ENCODE results near the gene MID1. TPM values are rescaled to one million over a fixed set of nuclear protein-coding genes. Genes with fewer than 3 reads are reported as not detected.

The MID1 gene
- total and polyA plus RNA-seq, 2 experiments from 2014 or later, result 34.6 to 63.9 TPM

GRCh38 chrX:10538831-10539230 is 81.6 kb downstream of the MID1 start:
- H3K4me1 ChIP-seq (ENCODE audit: low read depth), result no peaks in the 10 kb centered on the region
- H3K27me3 ChIP-seq, result no peaks in the 10 kb centered on the region
- TF ChIP-seq, protein P1, sequence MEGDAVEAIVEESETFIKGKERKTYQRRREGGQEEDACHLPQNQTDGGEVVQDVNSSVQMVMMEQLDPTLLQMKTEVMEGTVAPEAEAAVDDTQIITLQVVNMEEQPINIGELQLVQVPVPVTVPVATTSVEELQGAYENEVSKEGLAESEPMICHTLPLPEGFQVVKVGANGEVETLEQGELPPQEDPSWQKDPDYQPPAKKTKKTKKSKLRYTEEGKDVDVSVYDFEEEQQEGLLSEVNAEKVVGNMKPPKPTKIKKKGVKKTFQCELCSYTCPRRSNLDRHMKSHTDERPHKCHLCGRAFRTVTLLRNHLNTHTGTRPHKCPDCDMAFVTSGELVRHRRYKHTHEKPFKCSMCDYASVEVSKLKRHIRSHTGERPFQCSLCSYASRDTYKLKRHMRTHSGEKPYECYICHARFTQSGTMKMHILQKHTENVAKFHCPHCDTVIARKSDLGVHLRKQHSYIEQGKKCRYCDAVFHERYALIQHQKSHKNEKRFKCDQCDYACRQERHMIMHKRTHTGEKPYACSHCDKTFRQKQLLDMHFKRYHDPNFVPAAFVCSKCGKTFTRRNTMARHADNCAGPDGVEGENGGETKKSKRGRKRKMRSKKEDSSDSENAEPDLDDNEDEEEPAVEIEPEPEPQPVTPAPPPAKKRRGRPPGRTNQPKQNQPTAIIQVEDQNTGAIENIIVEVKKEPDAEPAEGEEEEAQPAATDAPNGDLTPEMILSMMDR (IDR thresholded peaks at IDR 0.05; ENCODE audit: low read depth, low read length), result no peak
- no peak overlapping the region for H3K4me3 ChIP-seq
- no peaks in the 10 kb centered on the region for H3K9me3 ChIP-seq (ENCODE audit: low read depth)
- no peak for DNase-seq (ENCODE audit: low read depth in 1 of 2, low spot score in 1 of 2)
- H3K36me3 ChIP-seq, result no peaks in the 10 kb centered on the region
- H3K27ac ChIP-seq, result no peak overlapping the region

- no peak for DNase-seq (ENCODE audit: low read depth in 1 of 2, low spot score in 1 of 2)
- Histone ChIP-seq H3K27ac (no peak overlapping the region), H3K9me3 (ENCODE audit: low read depth) (no peaks in the 10 kb centered on the region), H3K4me3 (no peak overlapping the region), H3K27me3 (no peaks in the 10 kb centered on the region), H3K4me1 (ENCODE audit: low read depth) (no peaks in the 10 kb centered on the region), H3K36me3 (no peaks in the 10 kb centered on the region)
- TF ChIP-seq, protein P1 (IDR thresholded peaks at IDR 0.05; ENCODE audit: low read depth, low read length), result no peak
These were observed 83.1 kb downstream of the MID1 start for GRCh38 chrX:10537308-10537707.

- Histone ChIP-seq H3K4me3 (no peak overlapping the region), H3K4me1 (ENCODE audit: low read depth) (no peaks in the 10 kb centered on the region), H3K9me3 (ENCODE audit: low read depth) (no peaks in the 10 kb centered on the region), H3K27me3 (no peaks in the 10 kb centered on the region), H3K36me3 (no peaks in the 10 kb centered on the region), H3K27ac (peak overlapping the region; percentile 57)
- no peak for DNase-seq (ENCODE audit: low read depth in 1 of 2, low spot score in 1 of 2)
- TF ChIP-seq, protein P1 (IDR thresholded peaks at IDR 0.05; ENCODE audit: low read depth, low read length), result no peak
These were observed 83.6 kb downstream of the MID1 start for GRCh38 chrX:10536744-10537143.

GRCh38 chrX:10534611-10535010 is 85.8 kb downstream of the MID1 start:
- H3K4me1 ChIP-seq (ENCODE audit: low read depth), result no peaks in the 10 kb centered on the region
- no peaks in the 10 kb centered on the region for H3K9me3 ChIP-seq (ENCODE audit: low read depth)
- no peaks in the 10 kb centered on the region for H3K36me3 ChIP-seq
- DNase-seq (ENCODE audit: low read depth in 1 of 2, low spot score in 1 of 2), result peak in 1 of 2 donors; percentile 19
- TF ChIP-seq, protein P1 (IDR thresholded peaks at IDR 0.05; ENCODE audit: low read depth, low read length), result no peak
- H3K27me3 ChIP-seq, result no peaks in the 10 kb centered on the region
- H3K4me3 ChIP-seq, result no peak overlapping the region
- no peak overlapping the region for H3K27ac ChIP-seq

- Histone ChIP-seq H3K27me3 (no peaks in the 10 kb centered on the region), H3K27ac (no peak overlapping the region), H3K36me3 (no peaks in the 10 kb centered on the region), H3K4me3 (no peak overlapping the region), H3K9me3 (ENCODE audit: low read depth) (no peaks in the 10 kb centered on the region), H3K4me1 (ENCODE audit: low read depth) (no peaks in the 10 kb centered on the region)
- no peak for DNase-seq (ENCODE audit: low read depth in 1 of 2, low spot score in 1 of 2)
- TF ChIP-seq, protein P1 (IDR thresholded peaks at IDR 0.05; ENCODE audit: low read depth, low read length), result no peak
These were observed 86.6 kb downstream of the MID1 start for GRCh38 chrX:10533696-10534365.

All from cardiac muscle cell (in vitro differentiated cells and primary cell).